ENCODE data around the gene ANKH.
"Not testable (repeated sequence)": the region's sequence is repeated elsewhere in the genome, so short reads cannot be mapped to it uniquely, and the experiment has no call there.

Gene ANKH

GRCh38 chr5:14797385-14797784 is 74.2 kb downstream of the ANKH start:
- FAIRE-seq; DNase-seq (ENCODE audit: insufficient read length, low spot score): not testable (repeated sequence)

GRCh38 chr5:14794583-14795230 is 76.9 kb downstream of the ANKH start:
- DNase-seq (ENCODE audit: insufficient read length, low spot score) (no peak), FAIRE-seq (no peak)

- DNase-seq (ENCODE audit: insufficient read length, low spot score) (no peak), FAIRE-seq (no peak)
These were observed 77.7 kb downstream of the ANKH start for GRCh38 chr5:14793851-14794250.

- no peak for FAIRE-seq
- no peak for DNase-seq (ENCODE audit: insufficient read length, low spot score)
These were observed 80.7 kb downstream of the ANKH start for GRCh38 chr5:14790911-14791310.

GRCh38 chr5:14790220-14790619 is 81.4 kb downstream of the ANKH start:
- DNase-seq (ENCODE audit: insufficient read length, low spot score) (no peak), FAIRE-seq (no peak)

- FAIRE-seq (no peak), DNase-seq (ENCODE audit: insufficient read length, low spot score) (no peak)
These were observed 83.6 kb downstream of the ANKH start for GRCh38 chr5:14787801-14788579.

- DNase-seq (ENCODE audit: insufficient read length, low spot score) (no peak), FAIRE-seq (no peak)
These were observed 87.9 kb downstream of the ANKH start for GRCh38 chr5:14783691-14784090.

- FAIRE-seq (no peak), DNase-seq (ENCODE audit: insufficient read length, low spot score) (no peak)
These were observed 89.0 kb downstream of the ANKH start for GRCh38 chr5:14782591-14782990.

GRCh38 chr5:14781106-14781505 is 90.5 kb downstream of the ANKH start:
- DNase-seq (ENCODE audit: insufficient read length, low spot score) (no peak), FAIRE-seq (no peak)

GRCh38 chr5:14779975-14780374 is 91.6 kb downstream of the ANKH start:
- DNase-seq (ENCODE audit: insufficient read length, low spot score) = no peak
- FAIRE-seq = no peak

GRCh38 chr5:14778792-14779070 is 92.8 kb downstream of the ANKH start:
- no peak for DNase-seq (ENCODE audit: insufficient read length, low spot score)
- FAIRE-seq = no peak

- DNase-seq (ENCODE audit: insufficient read length, low spot score) (no peak), FAIRE-seq (no peak)
These were observed 93.4 kb downstream of the ANKH start for GRCh38 chr5:14777932-14778791.

GRCh38 chr5:14777187-14777586 is 94.4 kb downstream of the ANKH start:
- FAIRE-seq = no peak
- no peak for DNase-seq (ENCODE audit: insufficient read length, low spot score)

GRCh38 chr5:14776602-14777001 is 95.0 kb downstream of the ANKH start:
- FAIRE-seq (no peak), DNase-seq (ENCODE audit: insufficient read length, low spot score) (no peak)

GRCh38 chr5:14775857-14776256 is 95.7 kb downstream of the ANKH start:
- DNase-seq (ENCODE audit: insufficient read length, low spot score) = no peak

GRCh38 chr5:14773588-14773987 is 98.0 kb downstream of the ANKH start:
- FAIRE-seq (no peak), DNase-seq (ENCODE audit: insufficient read length, low spot score) (no peak)

More at GRCh38 chr5:14775857-14776256, 95.7 kb downstream of the ANKH start:
- FAIRE-seq = no peak

- FAIRE-seq (no peak), DNase-seq (ENCODE audit: insufficient read length, low spot score) (no peak)
These were observed 99.6 kb downstream of the ANKH start for GRCh38 chr5:14771972-14772371.

GRCh38 chr5:14771189-14771588 is 100.4 kb downstream of the ANKH start:
- FAIRE-seq = no peak
- no peak for DNase-seq (ENCODE audit: insufficient read length, low spot score)

- FAIRE-seq = no peak
- no peak for DNase-seq (ENCODE audit: insufficient read length, low spot score)
These were observed 102.8 kb downstream of the ANKH start for GRCh38 chr5:14768508-14769365.

GRCh38 chr5:14767735-14768507 is 103.7 kb downstream of the ANKH start:
- no peak for FAIRE-seq
- no peak for DNase-seq (ENCODE audit: insufficient read length, low spot score)

All from GM19239 (cell line).